Muscle layer of duodenum (tissue), 2 donors: ENCODE results near the gene TRH.

ENCODE experiments used
- H3K27ac ChIP-seq: one replicate; pipeline ENCODE4 v1.7.0; 2013; ENCODE audit warnings: mild to moderate bottlenecking, low read length
- H3K27me3 ChIP-seq: one replicate; pipeline ENCODE4 v1.7.0; 2013; ENCODE audit warnings: low read depth, mild to moderate bottlenecking, control low read depth, low read length
- H3K36me3 ChIP-seq, 2 donors: one replicate each; pipeline ENCODE4 v1.7.0; 2013; ENCODE audit warnings: low read length in 2 of 2, control low read depth in 1 of 2, mild to moderate bottlenecking in 1 of 2; ENCODE audit not compliant: insufficient read depth in 2 of 2, control insufficient read depth in 1 of 2
- H3K4me1 ChIP-seq, 2 donors: one replicate each; pipeline ENCODE4 v1.7.0; 2013; ENCODE audit warnings: low read length in 2 of 2, mild to moderate bottlenecking in 2 of 2, control low read depth in 1 of 2, moderate library complexity in 1 of 2; ENCODE audit not compliant: insufficient read depth in 2 of 2, control insufficient read depth in 1 of 2
- H3K4me3 ChIP-seq, 2 donors: one replicate each; pipeline ENCODE4 v1.7.0; 2013; ENCODE audit warnings: low read length in 2 of 2, low read depth in 1 of 2, mild to moderate bottlenecking in 1 of 2
- H3K9me3 ChIP-seq, 2 donors: one replicate each; pipeline ENCODE4 v1.7.0; 2013; ENCODE audit warnings: low read length in 2 of 2, control low read depth in 1 of 2, mild to moderate bottlenecking in 1 of 2; ENCODE audit not compliant: control insufficient read depth in 1 of 2
- donor health status: healthy.

TRH gene

GRCh38 chr3:129966876-129967275 lies 7.6 kb upstream of the TRH start:
- Histone ChIP-seq H3K36me3 (no peaks in the 10 kb centered on the region), H3K4me1 (no peaks in the 10 kb centered on the region), H3K27me3 (no peaks in the 10 kb centered on the region), H3K27ac (no peak overlapping the region), H3K4me3 (no peak overlapping the region), H3K9me3 (no peaks in the 10 kb centered on the region)

GRCh38 chr3:129967761-129968160 lies 6.8 kb upstream of the TRH start:
- no peak overlapping the region for H3K4me3 ChIP-seq

GRCh38 chr3:129971351-129972052 lies 3.0 kb upstream of the TRH start:
- peaks cover 0 to 18% of the 10 kb centered on the region in 2 donors for H3K4me1 ChIP-seq
- H3K36me3 ChIP-seq, result no peaks in the 10 kb centered on the region
- no peak overlapping the region for H3K4me3 ChIP-seq
- peaks cover 18% of the 10 kb centered on the region for H3K27me3 ChIP-seq
- H3K27ac ChIP-seq, result no peak overlapping the region
- H3K9me3 ChIP-seq, result no peaks in the 10 kb centered on the region

More at GRCh38 chr3:129967761-129968160, 6.8 kb upstream of the TRH start:
- H3K27ac ChIP-seq, result no peak overlapping the region
- no peaks in the 10 kb centered on the region for H3K9me3 ChIP-seq
- H3K36me3 ChIP-seq, result no peaks in the 10 kb centered on the region
- H3K4me1 ChIP-seq, result no peaks in the 10 kb centered on the region
- no peaks in the 10 kb centered on the region for H3K27me3 ChIP-seq

GRCh38 chr3:129972301-129972700 lies 2.2 kb upstream of the TRH start:
- H3K36me3 ChIP-seq, result no peaks in the 10 kb centered on the region
- H3K9me3 ChIP-seq, result no peaks in the 10 kb centered on the region
- H3K27ac ChIP-seq, result no peak overlapping the region
- peaks cover 0 to 18% of the 10 kb centered on the region in 2 donors for H3K4me1 ChIP-seq
- H3K27me3 ChIP-seq, result peaks cover 26% of the 10 kb centered on the region
- H3K4me3 ChIP-seq, result no peak overlapping the region

- no peak overlapping the region for H3K27ac ChIP-seq
- no peaks in the 10 kb centered on the region for H3K36me3 ChIP-seq
- peak overlapping the region in 1 of 2 donors; percentile 52 for H3K4me3 ChIP-seq
- H3K27me3 ChIP-seq, result peaks cover 36% of the 10 kb centered on the region
- H3K4me1 ChIP-seq, result peaks cover 0 to 18% of the 10 kb centered on the region in 2 donors
- no peaks in the 10 kb centered on the region for H3K9me3 ChIP-seq
Observed at GRCh38 chr3:129973853-129974563, 512 bp upstream of the TRH start.

GRCh38 chr3:129974833-129975704 lies 549 bp downstream of the TRH start:
- Histone ChIP-seq H3K27ac (no peak overlapping the region), H3K9me3 (no peaks in the 10 kb centered on the region), H3K27me3 (peaks cover 36% of the 10 kb centered on the region), H3K4me1 (peaks cover 0 to 18% of the 10 kb centered on the region in 2 donors), H3K36me3 (no peaks in the 10 kb centered on the region), H3K4me3 (peak overlapping the region in 1 of 2 donors; percentile 52)

- peaks cover 36% of the 10 kb centered on the region for H3K27me3 ChIP-seq
- peaks cover 0 to 18% of the 10 kb centered on the region in 2 donors for H3K4me1 ChIP-seq
- H3K27ac ChIP-seq, result no peak overlapping the region
- no peaks in the 10 kb centered on the region for H3K9me3 ChIP-seq
- H3K4me3 ChIP-seq, result peak overlapping the region in 1 of 2 donors; percentile 52
- H3K36me3 ChIP-seq, result no peaks in the 10 kb centered on the region
Observed at GRCh38 chr3:129975705-129976048, 1.2 kb downstream of the TRH start.

- Histone ChIP-seq H3K4me1 (peaks cover 0 to 18% of the 10 kb centered on the region in 2 donors), H3K9me3 (no peaks in the 10 kb centered on the region), H3K36me3 (no peaks in the 10 kb centered on the region), H3K27ac (no peak overlapping the region), H3K4me3 (no peak overlapping the region), H3K27me3 (peaks cover 36% of the 10 kb centered on the region)
Observed at GRCh38 chr3:129976286-129976685, 1.8 kb downstream of the TRH start.

GRCh38 chr3:129978123-129978522 lies 3.6 kb downstream of the TRH start:
- no peaks in the 10 kb centered on the region for H3K36me3 ChIP-seq
- H3K27ac ChIP-seq, result no peak overlapping the region
- H3K4me3 ChIP-seq, result no peak overlapping the region
- no peaks in the 10 kb centered on the region for H3K9me3 ChIP-seq
- H3K4me1 ChIP-seq, result peaks cover 0 to 18% of the 10 kb centered on the region in 2 donors
- H3K27me3 ChIP-seq, result peaks cover 36% of the 10 kb centered on the region

GRCh38 chr3:129979905-129980304 lies 5.4 kb downstream of the TRH start:
- H3K4me1 ChIP-seq, result peaks cover 0 to 11% of the 10 kb centered on the region in 2 donors
- peaks cover 34% of the 10 kb centered on the region for H3K27me3 ChIP-seq
- no peaks in the 10 kb centered on the region for H3K36me3 ChIP-seq
- H3K27ac ChIP-seq, result no peak overlapping the region
- no peak overlapping the region for H3K4me3 ChIP-seq
- H3K9me3 ChIP-seq, result no peaks in the 10 kb centered on the region

GRCh38 chr3:129983561-129983960 lies 9.0 kb downstream of the TRH start:
- H3K27ac ChIP-seq, result no peak overlapping the region
- no peaks in the 10 kb centered on the region for H3K36me3 ChIP-seq
- no peaks in the 10 kb centered on the region for H3K27me3 ChIP-seq
- H3K9me3 ChIP-seq, result no peaks in the 10 kb centered on the region
- no peaks in the 10 kb centered on the region for H3K4me1 ChIP-seq
- H3K4me3 ChIP-seq, result no peak overlapping the region
